Amniotic epithelial cell (primary cell): ENCODE results near the gene DDOST.

Experiments used
- DNase-seq: peaks from one replicate; pipeline ENCODE4 v3.0.0-alpha.2; 2010; ENCODE audit warnings: low read depth

Gene DDOST

GRCh38 chr1:20660363-20660762 lies 806 bp downstream of the DDOST start:
- DNase-seq, result no peak

DNA sequence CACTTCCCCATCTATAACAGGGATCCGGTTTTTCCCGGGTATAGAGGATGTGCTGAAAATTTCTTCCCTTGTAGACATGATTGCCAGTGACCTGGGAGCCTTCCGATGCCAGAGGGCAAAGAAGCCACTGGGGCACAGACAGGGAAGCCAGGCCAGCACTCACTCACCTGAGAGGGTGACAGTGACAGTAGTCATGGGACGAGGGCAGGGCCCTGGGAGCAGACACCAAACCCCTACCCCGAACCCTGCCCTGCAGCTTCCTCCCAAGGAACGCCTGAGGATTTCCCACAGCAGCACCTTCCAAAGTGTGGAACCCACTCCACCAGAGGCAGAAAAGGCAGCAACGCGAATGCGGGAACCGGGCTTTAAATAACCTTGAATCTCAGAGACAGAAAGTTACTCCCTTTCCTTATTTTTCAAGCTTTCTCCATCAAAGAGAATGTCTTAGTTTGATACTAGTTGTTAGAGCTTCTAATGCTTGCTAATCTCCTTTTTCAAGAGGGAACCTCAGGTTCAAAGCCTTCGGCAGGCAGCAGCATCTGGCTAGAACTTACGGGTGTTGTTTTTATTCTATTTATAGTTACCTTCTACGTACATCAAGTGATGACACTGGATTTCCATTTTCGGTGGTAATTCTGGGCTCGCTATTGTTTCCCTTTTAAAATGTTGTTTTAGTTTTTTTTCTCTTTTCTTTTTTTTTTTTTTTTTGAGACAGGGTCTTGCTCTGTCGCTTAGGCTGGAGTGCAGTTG lies 2.8 kb downstream of the DDOST start:
- no peak for DNase-seq

DNA sequence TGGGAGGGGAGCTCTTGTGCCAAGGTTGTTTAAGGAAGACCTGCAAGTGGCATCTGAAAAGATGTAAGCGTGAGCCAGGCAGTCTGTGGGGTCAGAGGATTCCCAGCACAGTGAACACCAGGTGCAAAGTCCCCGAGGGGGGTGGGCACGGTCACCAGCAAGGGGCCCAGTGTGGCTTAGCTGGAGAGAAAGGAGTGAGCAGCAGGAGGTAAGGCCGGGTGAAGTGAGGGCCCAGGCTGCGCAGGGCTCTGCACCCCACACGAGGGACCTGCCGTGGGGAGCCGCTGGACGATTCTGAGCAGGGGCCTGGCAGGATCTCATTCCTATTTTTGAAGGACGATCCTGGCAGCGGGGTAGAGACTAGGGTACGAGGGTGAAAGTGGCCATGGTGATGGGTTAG lies 4.1 kb downstream of the DDOST start:
- no peak for DNase-seq

- DNase-seq, result no peak
Measured at GRCh38 chr1:20654104-20654690, 7.0 kb downstream of the DDOST start.

DNA sequence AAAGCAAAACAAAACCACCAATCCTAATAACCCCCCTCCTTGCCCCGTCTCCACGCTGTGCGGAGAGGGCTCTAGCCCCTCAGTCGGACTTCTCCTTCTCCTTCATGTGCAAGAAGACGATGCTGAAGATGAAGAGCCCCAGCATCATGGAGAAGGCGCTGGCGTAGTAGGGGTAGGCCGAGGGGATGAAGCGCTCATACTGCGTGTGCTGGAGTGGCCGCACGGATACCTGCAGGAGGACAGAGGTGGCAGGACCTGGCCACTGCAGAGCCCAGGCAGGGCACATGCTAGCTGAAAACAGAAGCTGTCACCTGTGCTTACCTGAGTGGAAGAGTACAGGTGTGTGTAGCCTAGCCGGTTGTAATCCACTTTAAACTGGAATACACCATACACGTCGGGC lies 8.9 kb downstream of the DDOST start:
- DNase-seq, result no peak

DNA sequence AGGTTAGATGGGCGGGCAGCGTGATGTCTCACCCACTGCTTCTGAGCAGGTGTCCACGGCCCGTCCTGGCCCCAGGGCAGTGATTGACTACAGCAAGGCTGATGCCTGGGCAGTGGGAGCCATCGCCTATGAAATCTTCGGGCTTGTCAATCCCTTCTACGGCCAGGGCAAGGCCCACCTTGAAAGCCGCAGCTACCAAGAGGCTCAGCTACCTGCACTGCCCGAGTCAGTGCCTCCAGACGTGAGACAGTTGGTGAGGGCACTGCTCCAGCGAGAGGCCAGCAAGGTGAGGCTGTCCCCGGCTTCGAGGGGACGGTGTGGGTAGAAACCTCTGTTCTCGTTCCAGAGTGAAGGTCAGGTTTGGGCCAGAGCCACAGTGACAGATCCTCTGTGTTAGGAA lies 12.2 kb downstream of the DDOST start:
- no peak for DNase-seq

GRCh38 chr1:20648438-20648837 lies 12.7 kb downstream of the DDOST start:
- no peak for DNase-seq

DNA sequence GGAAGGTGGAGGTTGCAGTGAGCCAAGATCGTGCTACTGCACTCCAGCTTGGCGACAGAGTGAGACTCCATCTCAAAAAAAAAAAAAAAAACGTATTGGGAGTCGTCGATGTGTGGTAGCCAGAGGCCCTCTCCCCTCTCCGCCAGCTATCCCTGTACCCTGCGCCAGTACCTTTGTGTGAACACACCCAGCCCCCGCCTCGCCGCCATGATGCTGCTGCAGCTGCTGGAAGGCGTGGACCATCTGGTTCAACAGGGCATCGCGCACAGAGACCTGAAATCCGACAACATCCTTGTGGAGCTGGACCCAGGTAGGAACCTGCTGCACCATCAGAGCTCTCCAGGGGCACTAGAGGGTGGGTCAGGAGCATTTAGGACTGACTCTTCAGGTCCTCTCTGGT lies 15.8 kb downstream of the DDOST start:
- no peak for DNase-seq

DNA sequence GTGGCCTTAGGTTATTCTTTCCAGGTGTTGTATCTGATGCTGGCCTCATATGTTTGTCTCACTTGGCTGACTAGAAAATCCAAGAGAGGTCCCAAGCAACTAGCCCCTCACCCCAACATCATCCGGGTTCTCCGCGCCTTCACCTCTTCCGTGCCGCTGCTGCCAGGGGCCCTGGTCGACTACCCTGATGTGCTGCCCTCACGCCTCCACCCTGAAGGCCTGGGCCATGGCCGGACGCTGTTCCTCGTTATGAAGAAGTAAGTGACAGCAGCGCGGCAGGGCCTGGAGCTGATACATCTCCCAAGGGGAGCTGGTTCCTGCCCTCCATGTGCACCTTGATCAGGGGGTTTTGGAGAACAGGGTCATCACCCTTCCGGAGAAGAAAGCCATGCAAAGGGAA lies 16.8 kb downstream of the DDOST start:
- DNase-seq, result no peak

- no peak for DNase-seq
Measured at GRCh38 chr1:20643080-20643479, 18.1 kb downstream of the DDOST start.

GRCh38 chr1:20641975-20642374 lies 19.2 kb downstream of the DDOST start:
- DNase-seq, result no peak

- peak; percentile 47 for DNase-seq
Measured at GRCh38 chr1:20640183-20640597, 21.0 kb downstream of the DDOST start.

GRCh38 chr1:20636785-20637347 lies 24.3 kb downstream of the DDOST start:
- DNase-seq, result no peak

DNA sequence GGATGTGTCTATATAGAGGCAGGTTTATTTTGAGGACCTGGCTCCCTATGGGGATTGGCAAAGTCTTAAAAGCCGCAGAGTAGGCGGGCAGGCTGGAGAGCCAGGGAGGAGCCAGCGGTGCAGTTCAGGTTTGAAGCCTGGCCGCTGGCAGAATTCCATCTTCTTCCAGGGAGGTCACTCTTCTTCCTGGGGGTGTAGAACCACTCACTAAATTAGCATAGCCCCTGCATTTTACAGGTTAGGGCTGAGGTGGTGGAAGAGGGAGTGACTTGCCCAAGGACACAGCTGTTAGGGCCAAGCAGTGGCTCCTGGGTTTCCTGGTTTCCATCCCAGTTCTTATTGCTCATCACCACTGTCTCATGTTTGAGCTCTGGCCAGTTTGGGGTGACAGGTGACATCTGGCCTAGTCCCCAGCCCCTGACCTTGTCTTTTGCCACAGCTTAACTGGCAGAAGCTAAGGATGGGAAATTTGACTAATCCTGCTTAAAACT lies 26.5 kb downstream of the DDOST start:
- peak; percentile 23 for DNase-seq

GRCh38 chr1:20634065-20634593 lies 27.0 kb downstream of the DDOST start:
- DNase-seq, result no peak

DNA sequence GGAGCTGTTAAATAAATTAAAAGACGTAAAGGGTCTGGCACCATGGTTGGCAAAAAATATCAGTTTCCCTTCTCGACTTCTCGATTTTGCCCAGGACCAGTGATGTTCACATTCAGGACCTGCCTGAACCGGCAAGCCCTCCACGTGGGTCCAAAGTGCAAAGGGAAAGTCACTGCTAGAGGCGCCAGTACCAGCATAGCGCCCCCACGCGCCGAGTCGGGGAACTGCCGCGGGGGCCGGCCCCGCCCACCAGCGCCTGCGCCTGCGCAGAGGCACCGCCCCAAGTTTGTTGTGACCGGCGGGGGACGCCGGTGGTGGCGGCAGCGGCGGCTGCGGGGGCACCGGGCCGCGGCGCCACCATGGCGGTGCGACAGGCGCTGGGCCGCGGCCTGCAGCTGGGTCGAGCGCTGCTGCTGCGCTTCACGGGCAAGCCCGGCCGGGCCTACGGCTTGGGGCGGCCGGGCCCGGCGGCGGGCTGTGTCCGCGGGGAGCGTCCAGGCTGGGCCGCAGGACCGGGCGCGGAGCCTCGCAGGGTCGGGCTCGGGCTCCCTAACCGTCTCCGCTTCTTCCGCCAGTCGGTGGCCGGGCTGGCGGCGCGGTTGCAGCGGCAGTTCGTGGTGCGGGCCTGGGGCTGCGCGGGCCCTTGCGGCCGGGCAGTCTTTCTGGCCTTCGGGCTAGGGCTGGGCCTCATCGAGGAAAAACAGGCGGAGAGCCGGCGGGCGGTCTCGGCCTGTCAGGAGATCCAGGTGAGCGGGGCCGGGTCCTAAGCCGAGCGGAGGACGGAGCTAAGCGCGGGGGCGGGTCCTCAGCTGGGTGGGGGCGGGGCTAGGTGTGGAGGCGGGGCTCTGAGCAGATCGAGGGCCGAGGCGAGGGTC lies 27.7 kb downstream of the DDOST start, which contains the start of gene PINK1:
PINK1 (plus strand) TSS at position 269 of the 875 bp plus-strand sequence; CDS start at position 360, 91 bp downstream.
- peak; percentile 49 for DNase-seq

GRCh38 chr1:20632386-20632785 lies 28.8 kb downstream of the DDOST start:
- DNase-seq, result no peak

GRCh38 chr1:20630729-20631128 lies 30.4 kb downstream of the DDOST start:
- DNase-seq, result no peak

DNA sequence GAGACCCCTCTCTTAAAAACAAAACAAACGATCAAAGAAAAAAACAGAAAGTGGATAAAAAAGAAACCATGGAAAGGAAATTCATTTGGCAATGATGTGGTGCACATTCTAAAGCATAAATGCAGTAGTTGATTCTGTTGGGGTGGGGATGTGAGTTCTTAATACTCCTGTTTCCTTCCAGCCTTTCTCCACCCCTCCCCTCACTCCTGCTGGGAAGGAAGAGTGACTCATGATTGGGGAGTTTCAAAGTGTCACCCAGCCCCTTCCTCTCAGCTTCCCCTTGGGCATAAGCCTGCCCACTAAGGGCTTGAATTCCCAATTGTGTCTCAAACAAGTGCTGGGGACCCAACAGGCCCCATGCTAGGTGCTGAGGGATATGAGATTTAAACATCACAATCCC lies 34.6 kb downstream of the DDOST start:
- DNase-seq, result no peak

DNA sequence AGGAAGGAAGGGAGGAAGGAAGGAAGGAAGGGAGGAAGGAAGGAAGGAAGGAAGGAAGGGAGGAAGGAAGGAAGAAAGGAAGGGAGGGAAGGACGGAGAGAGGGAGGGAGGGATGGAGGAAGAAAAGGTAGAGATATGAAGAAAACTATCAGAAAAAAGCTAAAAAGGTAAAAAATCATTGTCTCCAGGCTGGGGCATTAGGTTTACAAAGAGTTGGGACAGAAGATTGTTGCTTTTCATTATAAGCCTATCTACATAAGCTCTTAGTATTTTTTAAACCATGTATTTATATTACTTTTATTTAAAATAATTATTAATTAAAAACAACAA lies 35.1 kb downstream of the DDOST start:
- no peak for DNase-seq

- DNase-seq, result no peak
Measured at GRCh38 chr1:20625176-20626097, 35.7 kb downstream of the DDOST start.
